Measurements from ENCODE around the gene RGL3. TPM values are rescaled to one million over a fixed set of nuclear protein-coding genes. Genes with fewer than 3 reads are reported as not detected.
"Not testable (repeated sequence)": the region's sequence is repeated elsewhere in the genome, so short reads cannot be mapped to it uniquely, and the experiment has no call there.

The RGL3 gene
- total RNA-seq, 4 donors from 2014 or later, result 0.25 to 3.7 (median 1.3) TPM

GRCh38 chr19:11410682-11411081 is 8.4 kb downstream of the RGL3 start:
- H3K4me3 ChIP-seq, result no peak overlapping the region
- H3K4me1 ChIP-seq, result peaks cover 0 to 6% (median 0%) of the 10 kb centered on the region in 3 donors
- 62 to 64% methylated on average over 1 to 3 of the region's 8 CpGs for WGBS, 2 donors (ENCODE audit: low coverage in 1 of 2)
- no peaks in the 10 kb centered on the region for H3K9me3 ChIP-seq
- H3K27me3 ChIP-seq, result peaks cover 62% of the 10 kb centered on the region
- H3K27ac ChIP-seq, result no peak overlapping the region
- H3K36me3 ChIP-seq, result no peaks in the 10 kb centered on the region
- no peak for TF ChIP-seq CTCF (IDR thresholded peaks at IDR 0.05)
- TF ChIP-seq POLR2A (IDR thresholded peaks at IDR 0.05), result no peak
- no peak for TF ChIP-seq EP300 (IDR thresholded peaks at IDR 0.05)
- TF ChIP-seq POLR2AphosphoS5 (IDR thresholded peaks at IDR 0.05), result no peak
- no peak for ATAC-seq

- no peak for ATAC-seq
- Histone ChIP-seq H3K4me1 (peaks cover 0 to 6% (median 0%) of the 10 kb centered on the region in 3 donors), H3K4me3 (no peak overlapping the region), H3K27ac (no peak overlapping the region), H3K36me3 (no peaks in the 10 kb centered on the region), H3K9me3 (no peaks in the 10 kb centered on the region), H3K27me3 (peaks cover 59% of the 10 kb centered on the region)
- TF ChIP-seq POLR2AphosphoS5 (IDR thresholded peaks at IDR 0.05) (no peak), CTCF (IDR thresholded peaks at IDR 0.05) (no peak), POLR2A (IDR thresholded peaks at IDR 0.05) (no peak), EP300 (IDR thresholded peaks at IDR 0.05) (no peak)
- WGBS, 2 donors (ENCODE audit: low coverage in 1 of 2), result 82 to 83% methylated on average over 2 to 3 of the region's 4 CpGs
These were observed 10.5 kb downstream of the RGL3 start for GRCh38 chr19:11408591-11408990.

GRCh38 chr19:11406703-11407236 is 12.3 kb downstream of the RGL3 start:
- WGBS, 2 donors (ENCODE audit: low coverage in 1 of 2), result 78 to 92% methylated on average over 4 to 5 of the region's 12 CpGs
- not testable (repeated sequence) for ATAC-seq, H3K36me3 ChIP-seq, H3K9me3 ChIP-seq, H3K4me3 ChIP-seq, H3K27ac ChIP-seq, H3K4me1 ChIP-seq
- peaks cover 59% of the 10 kb centered on the region for H3K27me3 ChIP-seq

- TF ChIP-seq CTCF (IDR thresholded peaks at IDR 0.05) (peak in 1 of 4 experiments; percentile 56), POLR2A (IDR thresholded peaks at IDR 0.05) (no peak)
- peaks cover 53% of the 10 kb centered on the region for H3K27me3 ChIP-seq
- H3K4me1 ChIP-seq, result peaks cover 0 to 6% (median 0%) of the 10 kb centered on the region in 3 donors
- H3K9me3 ChIP-seq, result no peaks in the 10 kb centered on the region
- no peak for ATAC-seq
- H3K36me3 ChIP-seq, result no peaks in the 10 kb centered on the region
- H3K27ac ChIP-seq, result no peak overlapping the region
- 38 to 82% methylated on average over 7 to 18 of the region's 44 CpGs for WGBS, 2 donors (ENCODE audit: low coverage in 1 of 2)
- H3K4me3 ChIP-seq, result no peak overlapping the region
These were observed 13.1 kb downstream of the RGL3 start for GRCh38 chr19:11405846-11406643.

- H3K4me3 ChIP-seq, result no peak overlapping the region
- H3K9me3 ChIP-seq, result no peaks in the 10 kb centered on the region
- no peak for ATAC-seq
- peaks cover 41% of the 10 kb centered on the region for H3K27me3 ChIP-seq
- H3K27ac ChIP-seq, result no peak overlapping the region
- peaks cover 0 to 6% (median 0%) of the 10 kb centered on the region in 3 donors for H3K4me1 ChIP-seq
- 60 to 69% methylated on average over 4 to 7 of the region's 9 CpGs for WGBS, 2 donors (ENCODE audit: low coverage in 1 of 2)
- H3K36me3 ChIP-seq, result no peaks in the 10 kb centered on the region
- TF ChIP-seq POLR2AphosphoS5 (IDR thresholded peaks at IDR 0.05), result no peak
- no peak for TF ChIP-seq EP300 (IDR thresholded peaks at IDR 0.05)
- TF ChIP-seq CTCF (IDR thresholded peaks at IDR 0.05), result no peak
- TF ChIP-seq POLR2A (IDR thresholded peaks at IDR 0.05), result no peak
These were observed 14.4 kb downstream of the RGL3 start for GRCh38 chr19:11404588-11405222.

All from gastroesophageal sphincter (tissue), 4 donors.